ENCODE data around the gene PCDH9. TPM values are rescaled to one million over a fixed set of nuclear protein-coding genes. Genes with fewer than 3 reads are reported as not detected.

PCDH9 gene
- polyA plus RNA-seq, 3 donors, result 0.03 TPM; not detected in 1

DNA sequence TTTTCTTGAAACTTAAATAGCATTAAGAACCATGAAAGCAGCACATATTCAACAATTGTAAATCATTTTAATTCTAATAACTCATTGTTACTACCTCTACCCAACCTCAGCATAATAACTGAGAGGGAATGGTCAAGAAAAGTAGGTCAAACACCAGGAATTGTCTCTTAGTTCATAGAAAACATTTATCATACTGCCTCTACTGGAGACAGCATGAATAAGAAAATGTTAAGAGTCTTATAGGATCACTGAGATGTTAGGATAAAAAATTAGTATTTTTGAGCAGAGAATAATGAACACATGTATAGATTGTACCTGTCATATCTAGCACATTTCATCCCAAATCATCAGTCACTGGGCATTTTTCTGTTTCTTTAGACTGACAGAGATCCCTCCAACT lies 515.3 kb downstream of the PCDH9 start:
- Histone ChIP-seq H3K9me3 (replicated peaks in 1 of 2; ENCODE audit: control insufficient read depth in 1 of 2, insufficient read depth in 1 of 2, low read length in 2 of 2) (no peaks in the 10 kb centered on the region), H3K27me3 (ENCODE audit: control insufficient read depth in 2 of 2, insufficient read depth in 2 of 2, low read length in 2 of 2) (no peaks in the 10 kb centered on the region), H3K4me1 (ENCODE audit: control insufficient read depth in 1 of 2, insufficient read depth in 2 of 2, low read length in 2 of 2) (no peaks in the 10 kb centered on the region), H3K27ac (ENCODE audit: low read depth in 1 of 2, low read length in 2 of 2) (no peak overlapping the region), H3K79me2 (ENCODE audit: insufficient read depth, low read length) (no peaks in the 10 kb centered on the region), H2AFZ (ENCODE audit: insufficient read depth, low read depth, low read length, poor library complexity, severe bottlenecking) (no peak overlapping the region), H4K20me1 (ENCODE audit: insufficient read depth, low read length) (no peaks in the 10 kb centered on the region), H3K9ac (ENCODE audit: insufficient read depth, low read length, poor library complexity, severe bottlenecking) (no peak overlapping the region), H3K36me3 (replicated peaks in 1 of 2; ENCODE audit: control insufficient read depth in 1 of 2, insufficient read depth in 2 of 2, low read length in 2 of 2) (no peaks in the 10 kb centered on the region), H3K4me2 (replicated peaks; ENCODE audit: extremely low read depth, low read length, poor library complexity, severe bottlenecking) (no peak overlapping the region), H3K4me3 (replicated peaks in 1 of 3; ENCODE audit: low read depth in 2 of 3, low read length in 3 of 3) (no peak overlapping the region)
- intact Hi-C loops (cut with micrococcal nuclease), result no loop called here
- Mint-ChIP-seq H3K36me3 (no peaks in the 10 kb centered on the region), H3K4me3 (no peak overlapping the region), H3K4me1 (no peaks in the 10 kb centered on the region), H3K9me3 (peaks cover 0 to 3% (median 0%) of the 10 kb centered on the region in 7 donors), H3K27me3 (ENCODE audit: low read depth in 3 of 3) (peaks cover 0 to 2% (median 0%) of the 10 kb centered on the region in 3 donors), H3K27ac (no peak overlapping the region)
- TF ChIP-seq CTCF (IDR thresholded peaks at IDR 0.05), result no peak
- DNase-seq, result no peak

GRCh38 chr13:66704110-66704509 lies 526.0 kb downstream of the PCDH9 start:
- Histone ChIP-seq H3K27me3 (ENCODE audit: control insufficient read depth in 2 of 2, insufficient read depth in 2 of 2, low read length in 2 of 2) (no peaks in the 10 kb centered on the region), H4K20me1 (ENCODE audit: insufficient read depth, low read length) (no peaks in the 10 kb centered on the region), H3K9ac (ENCODE audit: insufficient read depth, low read length, poor library complexity, severe bottlenecking) (no peak overlapping the region), H3K4me2 (replicated peaks; ENCODE audit: extremely low read depth, low read length, poor library complexity, severe bottlenecking) (no peak overlapping the region), H3K79me2 (ENCODE audit: insufficient read depth, low read length) (no peaks in the 10 kb centered on the region), H3K36me3 (replicated peaks in 1 of 2; ENCODE audit: control insufficient read depth in 1 of 2, insufficient read depth in 2 of 2, low read length in 2 of 2) (no peaks in the 10 kb centered on the region), H3K4me1 (ENCODE audit: control insufficient read depth in 1 of 2, insufficient read depth in 2 of 2, low read length in 2 of 2) (no peaks in the 10 kb centered on the region), H3K9me3 (replicated peaks in 1 of 2; ENCODE audit: control insufficient read depth in 1 of 2, insufficient read depth in 1 of 2, low read length in 2 of 2) (peaks cover 0 to under 1% of the 10 kb centered on the region in 2 donors), H3K27ac (ENCODE audit: low read depth in 1 of 2, low read length in 2 of 2) (no peak overlapping the region), H3K4me3 (replicated peaks in 1 of 3; ENCODE audit: low read depth in 2 of 3, low read length in 3 of 3) (no peak overlapping the region), H2AFZ (ENCODE audit: insufficient read depth, low read depth, low read length, poor library complexity, severe bottlenecking) (no peak overlapping the region)
- Mint-ChIP-seq H3K4me3 (no peak overlapping the region), H3K27me3 (ENCODE audit: low read depth in 3 of 3) (no peaks in the 10 kb centered on the region), H3K4me1 (no peaks in the 10 kb centered on the region), H3K9me3 (peaks cover 0 to 6% (median 1%) of the 10 kb centered on the region in 7 donors), H3K27ac (no peak overlapping the region), H3K36me3 (no peaks in the 10 kb centered on the region)
- TF ChIP-seq CTCF (IDR thresholded peaks at IDR 0.05), result no peak
- no CpG with 5 or more reads among the region's 2 CpGs for WGBS (ENCODE audit: insufficient coverage)
- DNase-seq, result no peak
- intact Hi-C loops (cut with micrococcal nuclease), result loop anchor here in 1 of 2 donors (10.0 kb wide), 1 partner anchor 129 kb away; no protein-coding TSS in a partner anchor
